ENCODE data around the gene ATXN2. TPM values are rescaled to one million over a fixed set of nuclear protein-coding genes. Genes with fewer than 3 reads are reported as not detected.

The ATXN2 gene
- total and polyA plus RNA-seq, 3 donors from 2014 or later: 61.4 to 165 (median 145) TPM

- DNase-seq: no peak
- H3K4me1 ChIP-seq: peaks cover 7% of the 10 kb centered on the region
- H3K36me3 ChIP-seq (ENCODE audit: low read depth, missing control alignments): no peaks in the 10 kb centered on the region
- no peak overlapping the region for H3K27ac ChIP-seq
- TF ChIP-seq, protein P1, sequence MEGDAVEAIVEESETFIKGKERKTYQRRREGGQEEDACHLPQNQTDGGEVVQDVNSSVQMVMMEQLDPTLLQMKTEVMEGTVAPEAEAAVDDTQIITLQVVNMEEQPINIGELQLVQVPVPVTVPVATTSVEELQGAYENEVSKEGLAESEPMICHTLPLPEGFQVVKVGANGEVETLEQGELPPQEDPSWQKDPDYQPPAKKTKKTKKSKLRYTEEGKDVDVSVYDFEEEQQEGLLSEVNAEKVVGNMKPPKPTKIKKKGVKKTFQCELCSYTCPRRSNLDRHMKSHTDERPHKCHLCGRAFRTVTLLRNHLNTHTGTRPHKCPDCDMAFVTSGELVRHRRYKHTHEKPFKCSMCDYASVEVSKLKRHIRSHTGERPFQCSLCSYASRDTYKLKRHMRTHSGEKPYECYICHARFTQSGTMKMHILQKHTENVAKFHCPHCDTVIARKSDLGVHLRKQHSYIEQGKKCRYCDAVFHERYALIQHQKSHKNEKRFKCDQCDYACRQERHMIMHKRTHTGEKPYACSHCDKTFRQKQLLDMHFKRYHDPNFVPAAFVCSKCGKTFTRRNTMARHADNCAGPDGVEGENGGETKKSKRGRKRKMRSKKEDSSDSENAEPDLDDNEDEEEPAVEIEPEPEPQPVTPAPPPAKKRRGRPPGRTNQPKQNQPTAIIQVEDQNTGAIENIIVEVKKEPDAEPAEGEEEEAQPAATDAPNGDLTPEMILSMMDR (IDR thresholded peaks at IDR 0.05): no peak
- no peak for TF ChIP-seq POLR2A (IDR thresholded peaks at IDR 0.05)
- intact Hi-C loops (cut with DNase I; ENCODE audit: low total_unique reads): no loop called here
- no peaks in the 10 kb centered on the region for H3K9me3 ChIP-seq
- peak overlapping the region; percentile 24 to 43 for H3K4me3 ChIP-seq
- no peaks in the 10 kb centered on the region for H3K27me3 ChIP-seq
- WGBS, 2 donors: 61 to 90% methylated on average over 48 to 50 of the region's 67 CpGs
Observed at GRCh38 chr12:111417784-111418593, 181.1 kb downstream of the ATXN2 start.

DNA sequence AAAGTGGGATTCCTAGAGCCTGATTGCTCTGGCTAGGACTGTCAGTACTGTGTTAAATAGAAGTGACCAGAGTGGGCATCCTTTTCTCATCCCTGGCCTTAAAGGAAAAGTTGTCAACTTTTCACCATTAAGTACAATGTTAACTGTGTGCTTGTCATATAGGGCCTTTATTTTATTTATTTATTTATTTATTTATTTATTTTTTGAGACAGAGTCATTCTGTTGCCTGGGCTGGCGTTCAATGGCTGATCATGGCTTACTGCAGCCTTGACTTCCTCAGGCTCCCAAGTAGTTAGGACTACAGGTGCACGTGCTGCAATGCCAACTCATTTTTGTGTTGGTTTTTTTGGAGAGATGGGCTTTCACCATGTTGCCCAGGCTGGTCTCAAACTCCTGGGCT lies 181.8 kb downstream of the ATXN2 start:
- intact Hi-C loops (cut with DNase I; ENCODE audit: low total_unique reads): no loop called here

DNA sequence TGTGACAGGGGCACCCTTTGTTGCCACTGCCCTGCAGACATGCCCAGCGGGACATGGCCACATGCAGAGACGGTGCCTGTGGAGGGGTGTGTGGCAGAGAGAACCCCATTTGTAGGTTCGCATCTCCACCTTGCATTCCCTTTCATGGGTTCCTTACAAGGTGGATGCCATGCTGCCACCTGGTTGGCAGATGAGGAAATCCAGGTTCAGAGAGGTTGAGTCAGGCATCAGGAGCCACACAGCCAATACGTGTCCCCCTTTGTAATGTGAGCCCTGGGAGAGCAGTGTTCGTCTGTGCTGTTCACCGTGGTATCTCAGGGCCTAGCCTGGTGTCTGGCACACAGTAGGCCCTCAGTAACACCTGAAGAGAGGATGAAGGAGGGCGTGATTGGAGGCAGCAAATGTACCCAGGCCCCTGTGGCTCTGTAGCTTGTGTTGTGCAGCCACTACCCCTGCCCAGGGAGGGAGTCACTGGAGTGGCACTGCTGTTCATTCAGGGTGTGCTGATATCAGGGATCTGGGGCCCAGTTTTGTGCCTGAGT lies 184.3 kb downstream of the ATXN2 start:
- Histone ChIP-seq H3K9me3 (no peaks in the 10 kb centered on the region), H3K4me3 (no peak overlapping the region), H3K27me3 (no peaks in the 10 kb centered on the region), H3K4me1 (peaks cover 31% of the 10 kb centered on the region), H3K36me3 (ENCODE audit: low read depth, missing control alignments) (no peaks in the 10 kb centered on the region), H3K27ac (no peak overlapping the region)
- no peak for DNase-seq
- WGBS, 2 donors: 93 to 95% methylated on average over 6 to 7 of the region's 7 CpGs
- TF ChIP-seq POLR2A (IDR thresholded peaks at IDR 0.05): no peak
- TF ChIP-seq, protein P1 (IDR thresholded peaks at IDR 0.05): no peak
- intact Hi-C loops (cut with DNase I; ENCODE audit: low total_unique reads): no loop called here

More for the DNA sequence above, 181.8 kb downstream of the ATXN2 start:
- no peaks in the 10 kb centered on the region for H3K36me3 ChIP-seq (ENCODE audit: low read depth, missing control alignments)
- DNase-seq: no peak
- 82 to 88% methylated on average over 2 of the region's 2 CpGs for WGBS, 2 donors
- TF ChIP-seq, protein P1 (IDR thresholded peaks at IDR 0.05): no peak
- TF ChIP-seq POLR2A (IDR thresholded peaks at IDR 0.05): no peak
- no peak overlapping the region for H3K27ac ChIP-seq
- no peak overlapping the region for H3K4me3 ChIP-seq
- no peaks in the 10 kb centered on the region for H3K27me3 ChIP-seq
- H3K4me1 ChIP-seq: peaks cover 11% of the 10 kb centered on the region
- H3K9me3 ChIP-seq: no peaks in the 10 kb centered on the region

DNA sequence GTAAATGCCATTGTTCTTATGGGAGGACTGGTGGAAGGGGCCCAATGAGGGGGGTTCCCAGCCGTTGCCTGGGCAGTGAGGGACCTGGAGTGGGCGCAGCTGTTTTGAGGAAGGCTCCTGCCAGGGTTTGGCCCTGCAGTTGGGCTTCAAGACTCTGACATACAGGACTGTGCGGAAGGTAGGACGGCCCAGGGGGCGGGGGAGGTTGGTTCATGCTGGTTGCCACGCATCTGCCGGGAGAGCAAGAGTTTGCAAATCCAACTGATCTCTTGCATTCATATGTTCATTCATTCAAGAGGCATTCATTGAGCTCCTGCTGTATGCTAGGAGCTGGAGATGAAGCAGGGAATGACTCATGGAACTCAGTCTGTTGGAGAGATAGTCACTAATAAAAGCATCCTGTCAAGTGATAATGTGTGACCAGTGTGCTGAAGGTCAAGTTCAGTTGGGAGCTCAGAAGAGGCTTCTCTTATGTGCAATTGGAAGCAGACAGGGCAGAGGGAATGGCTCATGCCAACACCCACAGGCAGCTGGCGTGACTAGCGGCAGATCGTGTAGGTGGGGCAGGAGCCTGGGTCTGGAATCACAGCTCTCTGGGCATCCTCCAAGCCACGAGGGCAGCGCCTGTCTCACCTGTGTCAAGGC lies 185.6 kb downstream of the ATXN2 start:
- no peak for DNase-seq
- H3K9me3 ChIP-seq: no peaks in the 10 kb centered on the region
- H3K36me3 ChIP-seq (ENCODE audit: low read depth, missing control alignments): no peaks in the 10 kb centered on the region
- no peaks in the 10 kb centered on the region for H3K27me3 ChIP-seq
- 66 to 84% methylated on average over 12 of the region's 12 CpGs for WGBS, 2 donors
- no peak overlapping the region for H3K27ac ChIP-seq
- intact Hi-C loops (cut with DNase I; ENCODE audit: low total_unique reads): no loop called here
- peaks cover 36% of the 10 kb centered on the region for H3K4me1 ChIP-seq
- TF ChIP-seq, protein P1 (IDR thresholded peaks at IDR 0.05): no peak
- no peak for TF ChIP-seq POLR2A (IDR thresholded peaks at IDR 0.05)
- no peak overlapping the region for H3K4me3 ChIP-seq
